ENCODE measurements around the gene INHBE. TPM values are rescaled to one million over a fixed set of nuclear protein-coding genes. Genes with fewer than 3 reads are reported as not detected.

Gene INHBE
- polyA plus RNA-seq, 1 donor from 2014 or later = 2.3 TPM

DNA sequence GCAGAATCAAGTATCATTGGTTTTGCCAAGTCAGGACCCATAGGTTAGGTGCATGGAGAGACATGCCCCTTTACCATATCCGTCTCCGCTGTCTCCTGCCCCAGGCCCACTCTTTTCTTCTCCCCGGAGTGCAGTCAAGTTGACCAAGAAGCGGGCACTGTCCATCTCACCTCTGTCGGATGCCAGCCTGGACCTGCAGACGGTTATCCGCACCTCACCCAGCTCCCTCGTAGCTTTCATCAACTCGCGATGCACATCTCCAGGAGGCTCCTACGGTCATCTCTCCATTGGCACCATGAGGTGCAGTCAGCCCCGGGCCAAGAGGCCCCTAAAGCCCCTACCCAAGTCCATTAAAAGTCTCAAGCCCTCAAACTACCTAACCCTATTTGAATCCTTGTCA lies 9.5 kb downstream of the INHBE start:
- Histone ChIP-seq H3K9me3 (ENCODE audit: low read length) (no peaks in the 10 kb centered on the region), H3F3A (ENCODE audit: insufficient read depth, low read length, poor library complexity, severe bottlenecking) (no peaks in the 10 kb centered on the region), H3K9ac (ENCODE audit: low read length) (no peak overlapping the region), H3K27me3 (ENCODE audit: insufficient read depth, low read depth, low read length) (peaks cover 38% of the 10 kb centered on the region), H3K4me2 (ENCODE audit: low read length) (no peak overlapping the region), H3K79me2 (replicated peaks; ENCODE audit: insufficient read depth, low read length) (no peaks in the 10 kb centered on the region), H3K27ac (ENCODE audit: low read length) (no peak overlapping the region), H3K4me3 (ENCODE audit: low read length) (no peak overlapping the region), H2AFZ (ENCODE audit: low read depth, low read length) (no peak overlapping the region), H3K36me3 (ENCODE audit: insufficient read depth, low read length) (no peaks in the 10 kb centered on the region), H3K9me2 (ENCODE audit: insufficient read depth, low read length) (no peaks in the 10 kb centered on the region), H4K20me1 (ENCODE audit: insufficient read depth) (no peaks in the 10 kb centered on the region)
- TF ChIP-seq REST (IDR thresholded peaks at IDR 0.05; ENCODE audit: borderline replicate concordance) (no peak), TAF1 (IDR thresholded peaks at IDR 0.05; ENCODE audit: low read depth) (no peak)

DNA sequence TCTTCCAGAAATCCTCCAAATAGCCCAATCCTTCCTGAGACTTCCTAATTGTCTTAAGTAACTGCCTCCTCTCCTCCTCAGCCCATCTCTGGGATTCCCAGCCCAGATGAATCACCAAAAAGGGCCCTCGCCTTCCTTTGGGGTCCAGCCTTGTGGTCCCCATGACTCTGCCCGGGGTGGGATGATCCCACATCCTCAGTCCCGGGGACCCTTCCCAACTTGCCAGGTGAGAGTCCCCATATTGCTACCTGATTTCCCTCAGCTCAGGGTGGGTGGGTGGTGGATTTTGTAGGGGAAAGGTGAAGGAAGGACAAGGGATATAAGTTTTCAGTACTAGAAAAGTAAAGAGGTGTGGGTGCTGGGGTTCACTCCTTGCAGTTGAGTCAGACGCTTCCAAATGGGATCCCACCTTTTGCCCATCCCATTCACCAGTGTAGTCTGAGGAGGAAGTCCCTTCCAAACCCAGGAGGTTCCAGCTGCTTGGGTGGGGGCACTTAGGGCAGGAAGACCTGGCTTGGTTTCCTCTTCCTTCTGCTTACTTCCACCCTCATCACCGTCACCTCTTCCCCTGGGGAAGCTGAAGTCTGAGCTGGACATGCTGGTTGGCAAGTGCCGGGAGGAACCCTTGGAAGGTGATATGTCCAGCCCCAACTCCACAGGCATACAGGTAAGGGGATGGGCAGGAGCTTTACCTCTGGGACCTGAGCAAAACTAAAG lies 10.1 kb downstream of the INHBE start:
- Histone ChIP-seq H3K4me3 (ENCODE audit: low read length) (no peak overlapping the region), H3K27ac (ENCODE audit: low read length) (no peak overlapping the region), H3K4me2 (ENCODE audit: low read length) (no peak overlapping the region), H3K9me2 (ENCODE audit: insufficient read depth, low read length) (no peaks in the 10 kb centered on the region), H2AFZ (ENCODE audit: low read depth, low read length) (no peak overlapping the region), H4K20me1 (ENCODE audit: insufficient read depth) (no peaks in the 10 kb centered on the region), H3K9me3 (ENCODE audit: low read length) (no peaks in the 10 kb centered on the region), H3K27me3 (ENCODE audit: insufficient read depth, low read depth, low read length) (peaks cover 32% of the 10 kb centered on the region), H3K79me2 (replicated peaks; ENCODE audit: insufficient read depth, low read length) (no peaks in the 10 kb centered on the region), H3K9ac (ENCODE audit: low read length) (no peak overlapping the region), H3F3A (ENCODE audit: insufficient read depth, low read length, poor library complexity, severe bottlenecking) (no peaks in the 10 kb centered on the region), H3K36me3 (ENCODE audit: insufficient read depth, low read length) (no peaks in the 10 kb centered on the region)
- TF ChIP-seq CTCF (IDR thresholded peaks at IDR 0.05; ENCODE audit: poor library complexity, severe bottlenecking) = no peak
- no peak for TF ChIP-seq REST (IDR thresholded peaks at IDR 0.05; ENCODE audit: borderline replicate concordance)
- TF ChIP-seq POLR2AphosphoS5 (IDR thresholded peaks at IDR 0.05) = no peak
- no peak for TF ChIP-seq SMC3 (conservative IDR thresholded peaks at IDR 0.05; ENCODE audit: poor library complexity)
- TF ChIP-seq RAD21 (conservative IDR thresholded peaks at IDR 0.05) = no peak
- TF ChIP-seq EZH2 (IDR thresholded peaks at IDR 0.05; ENCODE audit: borderline replicate concordance, insufficient read depth, low read length, poor library complexity, severe bottlenecking) = no peak
- TF ChIP-seq EP300 (conservative IDR thresholded peaks at IDR 0.05; ENCODE audit: poor library complexity, severe bottlenecking) = no peak
- no peak for TF ChIP-seq TAF1 (IDR thresholded peaks at IDR 0.05; ENCODE audit: low read depth)
- no peak for TF ChIP-seq MXI1 (conservative IDR thresholded peaks at IDR 0.05; ENCODE audit: poor library complexity, severe bottlenecking)

Data from neural cell (in vitro differentiated cells).